ENCODE results near the gene CSH1.
"Not testable (repeated sequence)": the region's sequence is repeated elsewhere in the genome, so short reads cannot be mapped to it uniquely, and the experiment has no call there.

DNA sequence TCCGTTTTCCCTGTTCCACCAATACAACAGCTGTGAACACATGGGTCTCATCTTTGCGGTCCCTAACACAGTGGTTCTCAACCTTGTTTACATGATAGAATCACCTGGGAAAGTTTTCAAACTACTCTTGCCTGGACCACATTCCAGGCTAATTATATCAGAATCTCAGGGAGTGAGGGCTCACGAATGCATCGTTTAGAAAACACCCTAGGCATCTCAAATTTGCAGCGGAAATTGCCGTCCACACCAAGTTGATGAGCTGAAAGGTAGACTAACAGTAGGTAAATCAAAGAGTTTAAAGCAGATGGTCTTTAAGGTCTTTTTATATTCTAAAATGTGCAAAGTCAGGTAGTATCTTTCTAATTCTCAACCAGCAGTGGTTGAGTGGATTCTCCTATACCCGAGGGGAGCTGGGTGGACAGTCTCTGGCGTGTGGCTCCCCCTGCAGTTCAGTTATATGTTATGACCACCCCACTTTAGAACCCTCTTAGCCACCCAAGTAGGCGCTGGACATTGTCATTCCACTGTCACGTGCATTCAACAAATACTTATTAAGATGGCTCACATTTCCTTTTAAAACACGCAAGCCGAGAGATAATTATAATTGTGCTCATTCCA, 10.9 kb upstream of the CSH1 start:
- TF ChIP-seq POLR2AphosphoS5 (IDR thresholded peaks at IDR 0.05; ENCODE audit: low read depth, low read length); GABPA (IDR thresholded peaks at IDR 0.05; ENCODE audit: low read depth); ZBTB33 (IDR thresholded peaks at IDR 0.05; ENCODE audit: borderline replicate concordance, low read depth); CHD2 (IDR thresholded peaks at IDR 0.05; ENCODE audit: low read length, partially characterized antibody): not testable (repeated sequence)
- TF ChIP-seq CTCF (IDR thresholded peaks at IDR 0.05) = peak; percentile 49; the same call in 1 of the 2 replicates
- TF ChIP-seq, protein P1, sequence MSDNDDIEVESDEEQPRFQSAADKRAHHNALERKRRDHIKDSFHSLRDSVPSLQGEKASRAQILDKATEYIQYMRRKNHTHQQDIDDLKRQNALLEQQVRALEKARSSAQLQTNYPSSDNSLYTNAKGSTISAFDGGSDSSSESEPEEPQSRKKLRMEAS (IDR thresholded peaks at IDR 0.05; ENCODE audit: low read depth) = not testable (repeated sequence)
